ENCODE data around the gene EFNB2.

DNA sequence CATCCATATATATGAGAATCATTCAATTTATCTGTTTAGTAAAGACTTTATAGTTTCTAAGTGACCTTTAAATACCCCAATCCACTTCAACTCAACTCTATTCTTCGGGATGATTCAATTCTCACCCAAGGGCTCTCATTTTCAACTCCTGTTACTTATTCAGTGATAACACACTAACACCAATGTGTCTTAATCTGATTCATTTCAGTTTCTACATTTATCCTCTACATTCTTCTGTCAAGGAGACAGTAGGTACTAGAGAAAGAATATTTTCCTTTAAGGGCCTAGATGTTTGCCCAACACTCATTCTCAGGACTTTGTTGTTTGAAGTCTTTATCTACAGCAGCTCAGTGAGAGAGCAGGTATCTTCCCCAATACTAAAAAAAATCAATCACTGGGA is 25.4 kb upstream of the EFNB2 start:
- no peak for TF ChIP-seq JUN (CRISPR knock-in tag; IDR thresholded peaks at IDR 0.05)
- TF ChIP-seq, protein P1, sequence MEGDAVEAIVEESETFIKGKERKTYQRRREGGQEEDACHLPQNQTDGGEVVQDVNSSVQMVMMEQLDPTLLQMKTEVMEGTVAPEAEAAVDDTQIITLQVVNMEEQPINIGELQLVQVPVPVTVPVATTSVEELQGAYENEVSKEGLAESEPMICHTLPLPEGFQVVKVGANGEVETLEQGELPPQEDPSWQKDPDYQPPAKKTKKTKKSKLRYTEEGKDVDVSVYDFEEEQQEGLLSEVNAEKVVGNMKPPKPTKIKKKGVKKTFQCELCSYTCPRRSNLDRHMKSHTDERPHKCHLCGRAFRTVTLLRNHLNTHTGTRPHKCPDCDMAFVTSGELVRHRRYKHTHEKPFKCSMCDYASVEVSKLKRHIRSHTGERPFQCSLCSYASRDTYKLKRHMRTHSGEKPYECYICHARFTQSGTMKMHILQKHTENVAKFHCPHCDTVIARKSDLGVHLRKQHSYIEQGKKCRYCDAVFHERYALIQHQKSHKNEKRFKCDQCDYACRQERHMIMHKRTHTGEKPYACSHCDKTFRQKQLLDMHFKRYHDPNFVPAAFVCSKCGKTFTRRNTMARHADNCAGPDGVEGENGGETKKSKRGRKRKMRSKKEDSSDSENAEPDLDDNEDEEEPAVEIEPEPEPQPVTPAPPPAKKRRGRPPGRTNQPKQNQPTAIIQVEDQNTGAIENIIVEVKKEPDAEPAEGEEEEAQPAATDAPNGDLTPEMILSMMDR (IDR thresholded peaks at IDR 0.05) = no peak
- no peak for TF ChIP-seq NFATC4 (CRISPR knock-in tag; IDR thresholded peaks at IDR 0.05)
- no peak for TF ChIP-seq USF2 (CRISPR knock-in tag; IDR thresholded peaks at IDR 0.05)
- no peak for TF ChIP-seq ZNF281 (CRISPR knock-in tag; IDR thresholded peaks at IDR 0.05)
- TF ChIP-seq CBFB (CRISPR knock-in tag; IDR thresholded peaks at IDR 0.05; ENCODE audit: low read depth) = no peak
- no peak for TF ChIP-seq IRF2 (CRISPR knock-in tag; IDR thresholded peaks at IDR 0.05; ENCODE audit: borderline replicate concordance, low read depth)
- no peak for TF ChIP-seq NFE2L1 (CRISPR knock-in tag; IDR thresholded peaks at IDR 0.05)

Data from WTC11 (cell line).